ENCODE data around the gene PPP1R3E. TPM values are rescaled to one million over a fixed set of nuclear protein-coding genes. Genes with fewer than 3 reads are reported as not detected.

PPP1R3E gene
- total RNA-seq, 1 donor from 2014 or later = 19.2 TPM

GRCh38 chr14:23310546-23310945 lies 7.9 kb upstream of the PPP1R3E start:
- Mint-ChIP-seq H3K4me1 (ENCODE audit: unreplicated experiment) (peaks cover 33% of the 10 kb centered on the region), H3K27me3 (ENCODE audit: unreplicated experiment) (no peaks in the 10 kb centered on the region), H3K27ac (ENCODE audit: unreplicated experiment) (no peak overlapping the region), H3K9me3 (ENCODE audit: unreplicated experiment) (no peaks in the 10 kb centered on the region), H3K36me3 (ENCODE audit: unreplicated experiment) (peaks cover 20% of the 10 kb centered on the region), H3K4me3 (ENCODE audit: unreplicated experiment) (no peak overlapping the region)
- no peak for DNase-seq (ENCODE audit: extremely low spot score, unreplicated experiment)
- TF ChIP-seq CTCF (IDR thresholded peaks at IDR 0.05) = no peak

- no peak for TF ChIP-seq CTCF (IDR thresholded peaks at IDR 0.05)
- Mint-ChIP-seq H3K4me3 (ENCODE audit: unreplicated experiment) (peak overlapping the region; percentile 98), H3K27ac (ENCODE audit: unreplicated experiment) (peak overlapping the region; percentile 41), H3K27me3 (ENCODE audit: unreplicated experiment) (no peaks in the 10 kb centered on the region), H3K4me1 (ENCODE audit: unreplicated experiment) (peaks cover 36% of the 10 kb centered on the region), H3K9me3 (ENCODE audit: unreplicated experiment) (no peaks in the 10 kb centered on the region), H3K36me3 (ENCODE audit: unreplicated experiment) (peaks cover 17% of the 10 kb centered on the region)
- no peak for DNase-seq (ENCODE audit: extremely low spot score, unreplicated experiment)
These were observed 6.2 kb upstream of the PPP1R3E start for GRCh38 chr14:23308721-23309445.

- TF ChIP-seq CTCF (IDR thresholded peaks at IDR 0.05) = no peak
- no peaks in the 10 kb centered on the region for H3K9me3 Mint-ChIP-seq (ENCODE audit: unreplicated experiment)
- no peak for DNase-seq (ENCODE audit: extremely low spot score, unreplicated experiment)
- H3K27me3 Mint-ChIP-seq (ENCODE audit: unreplicated experiment) = no peaks in the 10 kb centered on the region
- peak overlapping the region; percentile 95 for H3K27ac Mint-ChIP-seq (ENCODE audit: unreplicated experiment)
- H3K4me3 Mint-ChIP-seq (ENCODE audit: unreplicated experiment) = peak overlapping the region; percentile 98
- peaks cover 39% of the 10 kb centered on the region for H3K4me1 Mint-ChIP-seq (ENCODE audit: unreplicated experiment)
- H3K36me3 Mint-ChIP-seq (ENCODE audit: unreplicated experiment) = peaks cover 17% of the 10 kb centered on the region
These were observed 5.3 kb upstream of the PPP1R3E start for GRCh38 chr14:23307687-23308644.

GRCh38 chr14:23307146-23307530 lies 4.5 kb upstream of the PPP1R3E start:
- Mint-ChIP-seq H3K36me3 (ENCODE audit: unreplicated experiment) (peaks cover 12% of the 10 kb centered on the region), H3K4me3 (ENCODE audit: unreplicated experiment) (peak overlapping the region; percentile 98), H3K4me1 (ENCODE audit: unreplicated experiment) (peaks cover 43% of the 10 kb centered on the region), H3K27ac (ENCODE audit: unreplicated experiment) (peak overlapping the region; percentile 95), H3K9me3 (ENCODE audit: unreplicated experiment) (no peaks in the 10 kb centered on the region), H3K27me3 (ENCODE audit: unreplicated experiment) (no peaks in the 10 kb centered on the region)
- TF ChIP-seq CTCF (IDR thresholded peaks at IDR 0.05) = no peak
- no peak for DNase-seq (ENCODE audit: extremely low spot score, unreplicated experiment)

All from osteocyte (in vitro differentiated cells).